ENCODE results near the gene ARRDC3. TPM values are rescaled to one million over a fixed set of nuclear protein-coding genes. Genes with fewer than 3 reads are reported as not detected.

The ARRDC3 gene
- 59.7 and 71.6 TPM in 2 replicates for total RNA-seq

DNA sequence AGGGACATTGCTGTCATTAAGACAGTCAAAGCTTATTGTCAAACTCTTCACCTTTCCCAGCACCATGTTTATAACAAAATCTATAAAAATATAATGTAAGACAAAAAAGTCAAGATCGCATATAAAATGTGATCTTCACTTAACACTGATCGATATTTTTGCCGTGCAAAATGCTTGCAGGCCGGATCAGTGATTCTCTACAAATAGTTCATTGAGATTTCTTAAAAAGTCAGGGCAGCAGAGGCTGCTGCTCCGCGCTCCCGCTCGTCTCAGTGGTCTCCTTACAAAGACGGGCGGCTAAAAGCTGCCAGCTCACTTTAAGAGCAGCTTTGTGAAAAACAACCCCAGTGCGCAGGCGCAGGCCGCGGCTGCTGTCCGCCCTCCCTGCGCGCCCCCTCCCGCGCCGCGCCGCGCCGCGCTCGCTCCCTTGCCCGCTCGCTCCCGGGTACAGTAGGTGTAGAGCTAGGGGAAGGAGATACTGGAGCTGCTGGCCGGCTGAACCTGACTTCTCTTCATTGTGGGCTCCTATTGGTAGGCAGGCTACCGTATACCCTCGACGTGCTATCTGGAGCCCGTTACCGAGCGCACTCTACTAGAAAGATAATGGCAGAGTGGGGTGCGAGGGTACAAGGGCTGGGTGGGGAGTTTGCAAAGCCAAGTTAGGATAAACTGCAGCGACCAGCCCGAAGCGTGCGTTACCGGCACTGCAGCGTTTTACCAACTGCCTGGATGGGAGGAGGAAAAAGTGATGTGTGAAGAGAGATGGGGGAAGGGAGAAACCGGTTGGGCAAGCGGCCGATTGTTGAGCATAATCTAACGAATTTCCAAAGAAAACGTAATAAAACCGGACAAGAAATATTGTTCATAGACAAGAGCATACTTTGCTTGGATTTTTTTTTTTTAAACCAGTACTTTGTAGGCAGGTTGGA lies at the start of gene ARRDC3:
Gene ARRDC3, minus strand, starts transcription at position 291 of the 929 bp plus-strand sequence. Its CDS starts 225 bp downstream, at position 66.

